Daoy (cell line): ENCODE results near the gene EVL. TPM values are rescaled to one million over a fixed set of nuclear protein-coding genes. Genes with fewer than 3 reads are reported as not detected.

Experiments
- DNase-seq: peaks from one replicate; pipeline ENCODE4 v3.0.0-alpha.2; 2015; ENCODE audit warnings: low read depth
- total RNA-seq: library from RNA; depleted of rRNA; stranded (reverse); fragments of >200 nt; shearing (Covaris generic); gene quantifications from 2 replicates; pipeline ENCODE4 v1.2.3, GENCODE V29; 2014

The EVL gene
- total RNA-seq, 1 experiment from 2014 or later: 18.6 TPM

DNA sequence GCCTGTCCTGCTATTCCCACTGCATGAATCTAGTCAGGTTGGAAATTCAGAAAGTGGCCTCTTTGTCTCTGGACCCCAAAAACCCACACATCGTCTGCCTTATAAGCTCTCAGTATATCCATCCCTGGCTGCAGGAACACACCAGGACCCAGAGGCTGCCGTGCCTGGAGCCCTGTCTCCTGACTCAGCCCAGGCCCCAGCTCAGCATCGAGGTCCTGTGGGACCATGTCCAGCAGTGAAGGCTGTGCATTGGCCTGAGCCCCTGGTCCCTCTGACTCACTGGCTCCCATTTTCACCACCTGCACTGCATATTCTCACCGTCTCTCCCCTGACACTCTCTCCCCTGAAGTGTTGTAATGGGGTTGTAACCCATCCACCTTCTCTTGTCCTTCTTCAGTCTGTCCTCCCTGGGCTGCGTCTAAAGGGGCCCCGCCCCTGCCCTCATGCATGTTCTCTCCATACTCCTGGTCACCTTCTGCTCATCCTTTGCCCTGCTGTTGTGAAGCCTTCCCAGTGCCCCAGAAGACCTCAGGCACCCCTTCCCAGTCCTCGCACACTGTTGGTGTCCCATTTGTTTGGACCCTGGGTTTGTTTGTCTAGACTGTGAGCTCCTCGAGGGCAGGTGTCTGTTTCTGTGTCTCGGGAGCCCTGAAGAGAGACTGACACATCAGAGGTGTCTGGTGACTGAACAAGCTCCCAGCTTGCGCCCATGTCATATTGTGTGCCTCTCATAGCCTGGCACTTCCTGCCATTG lies 43.8 kb downstream of the EVL start:
- no peak for DNase-seq

DNA sequence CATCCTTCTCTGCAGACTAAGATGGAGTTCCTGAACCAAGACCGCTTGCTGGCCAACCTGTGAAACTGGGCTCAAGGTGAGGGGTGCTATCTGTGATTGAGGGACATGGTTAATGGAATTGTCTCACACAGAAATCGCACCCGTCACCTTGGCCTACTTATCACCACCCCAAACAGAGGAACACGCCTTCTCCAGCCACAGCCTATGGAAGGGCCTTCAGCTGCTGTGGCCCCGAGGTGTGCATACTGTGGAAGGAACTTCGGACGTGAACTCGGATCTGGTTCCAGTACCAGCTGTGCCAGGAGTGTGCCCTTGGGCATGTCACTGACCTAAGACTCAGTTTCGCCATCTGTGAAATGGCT lies 44.4 kb downstream of the EVL start:
- no peak for DNase-seq

DNA sequence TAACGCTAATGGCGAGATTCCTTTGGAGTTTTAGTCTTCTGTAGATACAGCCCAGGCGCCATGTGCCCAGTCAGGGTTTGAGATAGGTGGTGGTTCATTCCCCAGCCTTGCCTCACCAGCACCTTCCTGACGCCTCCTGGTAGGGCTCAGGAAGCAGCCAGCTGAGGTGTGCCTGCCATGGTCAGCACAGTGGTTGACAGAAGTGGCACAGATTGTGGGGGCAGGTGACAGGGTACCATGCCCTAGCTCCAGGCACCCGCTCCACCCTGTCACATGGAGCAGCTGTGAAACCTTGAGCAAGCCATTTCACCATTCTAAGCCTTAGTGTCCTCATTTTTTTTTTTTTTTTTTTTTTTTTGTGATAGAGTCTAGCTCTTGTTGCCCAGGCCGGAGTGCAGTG lies 45.6 kb downstream of the EVL start:
- no peak for DNase-seq

DNA sequence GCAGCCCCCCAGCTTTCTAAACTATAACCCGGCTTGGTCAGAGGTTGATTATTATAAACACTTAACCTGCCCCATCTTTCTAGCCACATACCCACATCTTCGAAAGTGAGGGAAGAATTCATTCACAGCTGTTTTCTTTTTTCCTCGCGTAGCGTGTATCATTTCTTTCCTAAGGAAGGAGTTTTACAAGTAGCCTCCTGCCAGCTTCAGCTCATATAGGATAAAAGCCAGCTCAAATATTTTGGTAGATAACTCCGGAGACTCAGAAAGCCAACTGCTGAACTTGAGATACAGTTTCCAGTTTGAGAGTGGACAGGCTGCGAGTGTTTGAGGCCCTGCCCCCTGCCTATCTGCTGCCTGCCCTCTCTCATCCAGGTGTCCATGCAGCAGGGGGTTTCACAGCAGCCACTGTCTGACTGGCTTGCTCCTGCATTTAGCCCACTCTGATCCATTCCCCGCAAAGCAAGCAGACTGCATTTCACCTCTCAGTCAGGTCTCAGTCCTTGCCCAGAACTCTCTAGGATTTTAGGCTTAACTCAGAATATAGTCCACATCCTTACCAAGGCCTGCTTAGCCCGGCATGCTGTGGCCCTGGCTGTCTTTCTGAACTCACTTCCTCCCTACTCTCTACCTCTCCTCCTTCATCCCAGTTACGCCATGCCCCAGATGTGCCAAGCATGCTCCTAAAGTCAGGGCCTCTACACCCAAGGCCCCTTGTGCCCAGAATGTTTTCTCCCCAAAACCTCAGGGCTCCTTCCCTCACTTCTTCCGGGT lies 46.9 kb downstream of the EVL start:
- no peak for DNase-seq

DNA sequence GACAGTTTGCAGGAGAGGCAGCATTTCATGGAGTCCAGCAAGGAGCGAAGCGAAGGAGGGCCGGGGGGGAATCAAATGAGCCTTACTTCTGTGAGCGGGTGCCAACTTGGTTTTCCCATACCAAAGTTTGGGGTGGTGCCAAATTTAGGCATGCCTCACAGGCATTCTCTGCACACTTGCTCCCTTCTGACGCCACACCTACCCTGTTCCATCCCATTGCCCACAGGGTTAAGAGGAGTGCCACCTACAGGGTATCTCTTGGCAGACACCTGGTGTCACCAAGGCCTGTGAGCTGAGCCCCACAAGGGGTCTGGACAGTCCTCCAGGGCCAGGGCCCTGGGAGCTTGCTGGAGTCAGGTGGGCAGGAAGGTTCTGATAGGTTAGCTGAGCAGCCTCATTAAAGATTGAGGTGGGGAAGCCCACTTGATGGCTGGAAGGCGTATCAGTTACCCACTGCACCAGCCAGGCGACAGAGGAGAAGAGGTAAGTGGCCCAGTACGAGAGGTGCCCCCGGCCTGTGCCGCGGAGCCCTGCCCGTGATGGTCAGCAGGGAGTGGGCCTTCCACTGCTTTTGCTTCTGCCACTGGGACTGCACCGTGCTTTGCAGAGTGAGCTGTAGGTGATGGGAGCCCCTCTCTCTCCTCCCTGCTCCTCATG lies 49.0 kb downstream of the EVL start:
- no peak for DNase-seq

DNA sequence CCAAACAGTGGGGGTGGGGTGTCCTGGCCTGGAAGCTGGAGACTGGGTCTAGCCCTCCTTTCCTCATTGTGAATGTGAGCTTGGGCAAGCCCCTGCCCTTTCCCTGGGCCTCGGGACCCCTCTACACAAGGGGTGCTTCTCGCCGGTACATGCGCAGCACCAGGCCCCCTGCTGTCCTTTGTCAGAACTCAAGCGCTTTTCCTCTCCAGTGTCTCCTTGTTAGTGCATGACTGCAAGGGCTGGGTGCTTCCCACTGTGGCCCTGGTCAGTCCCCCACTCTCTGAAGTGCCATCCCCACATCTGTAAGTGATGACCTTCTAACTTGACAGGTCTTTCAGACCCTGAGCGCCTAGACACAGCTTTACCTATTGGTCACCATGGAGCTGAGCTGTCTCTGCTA lies 50.0 kb downstream of the EVL start:
- DNase-seq: no peak

DNA sequence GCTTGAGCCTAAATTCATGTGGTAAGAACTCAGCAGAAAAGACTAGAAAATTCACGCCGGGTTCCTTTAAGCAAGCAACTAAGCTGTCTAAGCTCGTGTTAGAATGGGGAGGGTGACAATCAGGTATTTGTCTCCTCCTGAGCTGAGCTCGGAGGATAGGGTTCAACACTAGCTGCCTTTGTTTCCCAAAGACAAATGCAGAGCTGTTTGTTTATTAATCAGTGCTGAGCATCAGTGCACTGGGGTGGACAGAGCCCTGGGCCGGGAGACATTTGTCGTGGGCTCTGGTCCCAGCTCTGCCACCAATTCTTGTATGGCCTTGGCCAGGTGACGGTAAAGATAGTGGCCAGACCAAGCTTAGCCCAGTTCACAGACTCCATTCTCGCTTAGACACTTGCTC lies 50.5 kb downstream of the EVL start:
- DNase-seq: no peak

DNA sequence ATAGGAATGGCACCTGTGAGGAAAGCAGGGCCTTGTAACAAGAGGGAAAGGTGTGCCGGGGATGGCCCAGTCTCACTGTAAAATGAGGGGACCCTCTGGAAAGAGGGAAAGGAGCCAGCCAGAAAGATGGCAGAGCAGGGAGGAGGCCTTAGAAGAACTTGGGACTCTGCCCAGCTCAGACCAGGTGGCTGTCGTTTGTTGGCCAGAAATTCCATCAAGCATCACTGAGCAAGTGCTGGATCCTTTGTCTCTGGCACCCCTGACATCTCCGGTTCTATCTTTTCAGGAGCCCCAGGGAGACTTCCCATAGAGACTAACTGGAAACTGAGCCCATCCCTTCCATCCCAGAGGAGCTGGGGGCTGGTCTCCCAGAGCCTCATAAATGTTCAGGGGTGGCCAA lies 50.9 kb downstream of the EVL start:
- no peak for DNase-seq

DNA sequence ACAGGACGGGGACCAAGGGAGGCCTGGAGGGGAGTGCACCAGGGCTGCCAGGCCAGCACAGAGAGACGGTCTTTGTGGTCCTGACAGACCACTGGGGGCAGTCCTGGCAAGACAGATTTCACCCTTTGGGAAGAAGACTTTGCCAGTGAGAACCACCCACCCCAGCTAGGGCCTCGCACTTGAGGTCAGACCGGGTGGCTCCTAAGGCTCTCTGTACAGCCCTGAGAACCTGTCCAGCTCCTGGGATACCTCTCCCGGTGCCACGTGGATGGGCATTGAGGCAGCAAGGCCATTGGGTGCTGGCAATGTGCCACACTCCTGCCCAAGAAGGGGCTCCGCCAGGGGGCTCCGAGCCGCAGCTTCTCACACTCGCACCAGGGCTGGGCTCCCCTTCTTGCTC lies 51.8 kb downstream of the EVL start:
- no peak for DNase-seq

DNA sequence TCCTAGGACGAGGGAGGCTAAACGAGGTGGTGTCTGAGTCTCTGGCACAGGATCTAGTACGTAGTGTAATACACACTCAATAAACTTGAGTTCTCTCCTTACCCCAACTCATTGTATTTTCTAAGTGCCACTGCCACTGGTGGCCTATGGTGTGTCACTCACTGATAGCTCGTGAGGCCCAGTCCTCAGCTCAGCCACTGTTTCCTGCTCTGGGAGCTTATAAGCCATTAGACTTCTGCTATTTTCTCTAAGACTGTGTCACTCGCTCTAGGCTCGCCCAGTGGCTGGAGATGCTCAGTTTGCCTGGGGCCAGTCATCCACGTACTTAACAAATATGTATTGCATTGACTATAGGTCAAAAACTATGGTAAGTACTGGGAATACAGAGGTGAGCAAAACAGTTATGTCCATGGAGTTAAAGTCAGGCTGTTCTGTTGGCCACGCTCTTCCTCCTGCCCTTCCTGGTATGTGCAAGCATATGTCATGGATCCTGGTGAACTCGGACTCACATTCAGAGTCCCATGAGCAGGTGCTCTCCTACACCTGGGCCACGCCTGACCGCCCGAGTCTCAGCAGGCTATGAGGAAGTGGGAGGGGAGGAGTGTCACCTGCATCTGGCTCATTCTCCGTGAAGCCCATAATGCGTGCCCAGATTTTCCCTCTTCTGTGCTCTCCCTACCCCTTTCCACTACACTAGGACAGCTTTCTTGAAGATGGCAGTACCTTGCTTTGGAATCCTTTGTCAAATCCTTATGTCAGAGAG lies 52.6 kb downstream of the EVL start:
- DNase-seq: no peak

DNA sequence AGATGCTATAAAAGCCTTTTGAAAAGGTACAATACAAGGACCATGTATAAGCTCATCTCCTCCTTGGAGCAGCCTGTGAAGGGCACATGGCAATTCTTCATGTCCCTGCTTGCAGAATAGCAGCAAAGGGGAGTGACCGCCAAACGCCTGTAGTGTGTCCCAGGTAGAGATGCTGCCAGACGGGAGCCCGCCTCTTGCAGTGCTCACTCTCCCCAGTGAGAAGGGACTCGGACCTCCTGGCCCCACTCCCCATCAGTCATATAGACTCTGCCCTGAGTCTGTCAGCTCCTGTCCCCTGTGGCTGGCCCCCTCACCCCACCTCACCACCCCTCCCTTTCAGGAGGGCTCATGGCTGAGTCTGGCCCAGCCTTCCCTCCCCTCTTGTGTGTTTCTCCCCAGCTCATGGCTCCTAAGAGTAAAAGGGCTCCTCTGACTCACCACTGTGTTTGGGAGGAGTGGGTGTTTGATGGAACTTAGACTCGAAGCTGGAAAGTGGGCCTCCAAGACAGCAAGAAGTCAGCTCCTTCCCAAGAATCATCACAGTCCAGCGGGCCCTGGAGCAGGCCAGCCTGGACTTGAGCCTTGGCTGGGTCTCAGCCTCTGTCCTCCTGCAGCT lies 53.3 kb downstream of the EVL start:
- DNase-seq: no peak

DNA sequence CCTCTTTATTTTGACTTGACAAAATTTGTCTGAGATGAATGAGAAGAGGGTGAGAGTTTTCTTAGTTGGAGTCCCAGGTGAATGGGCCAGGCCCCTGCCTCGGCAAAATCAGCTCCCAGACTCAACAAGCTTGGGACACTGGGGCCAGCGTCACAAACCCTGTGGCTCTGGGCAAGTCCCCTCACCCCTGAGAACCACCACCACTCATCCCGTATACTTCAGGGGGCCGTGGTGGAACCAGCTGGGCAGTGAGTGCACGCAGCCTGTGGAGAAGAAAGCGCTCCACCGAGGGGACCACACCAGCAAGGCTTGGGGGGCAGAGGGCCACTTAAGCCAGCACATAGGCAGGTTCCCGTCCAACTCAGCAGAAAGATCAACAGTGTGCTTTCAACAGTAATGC lies 54.0 kb downstream of the EVL start:
- no peak for DNase-seq

DNA sequence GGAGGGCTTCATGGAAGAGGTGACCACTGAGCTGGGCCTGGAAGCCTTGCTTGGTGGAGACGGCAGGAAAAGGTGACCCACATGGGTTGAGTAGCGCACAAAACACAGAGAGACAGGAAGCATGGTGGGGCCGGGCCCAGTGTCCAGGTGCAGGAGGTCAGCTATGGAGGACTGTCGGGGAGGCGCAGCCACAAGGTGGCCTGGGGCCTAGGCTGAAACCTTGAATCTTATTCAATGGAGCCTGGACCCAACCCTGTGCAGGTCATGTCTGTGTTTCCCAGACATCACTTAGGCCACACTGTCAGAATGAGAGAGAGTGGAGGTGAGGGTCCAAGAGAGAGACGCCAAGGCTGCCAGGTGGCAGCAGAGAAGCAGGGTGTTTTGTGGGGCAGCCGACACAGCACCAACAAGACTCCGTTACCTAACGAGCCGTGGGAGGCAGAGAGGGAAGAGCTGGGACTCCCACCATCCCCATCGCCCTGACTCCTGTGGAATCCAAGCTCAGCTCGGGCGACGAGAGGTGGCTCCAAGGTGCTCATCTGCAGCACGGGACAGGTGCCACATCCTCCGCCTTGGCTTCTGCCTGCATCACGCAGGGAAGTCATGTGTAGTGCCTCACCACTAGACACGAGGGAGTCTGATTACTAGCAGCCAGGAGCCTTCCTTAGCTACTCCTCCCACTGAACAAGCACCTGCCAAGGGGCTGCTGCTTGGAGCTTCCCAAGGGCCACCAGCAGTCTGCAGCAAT lies 55.5 kb downstream of the EVL start:
- no peak for DNase-seq

DNA sequence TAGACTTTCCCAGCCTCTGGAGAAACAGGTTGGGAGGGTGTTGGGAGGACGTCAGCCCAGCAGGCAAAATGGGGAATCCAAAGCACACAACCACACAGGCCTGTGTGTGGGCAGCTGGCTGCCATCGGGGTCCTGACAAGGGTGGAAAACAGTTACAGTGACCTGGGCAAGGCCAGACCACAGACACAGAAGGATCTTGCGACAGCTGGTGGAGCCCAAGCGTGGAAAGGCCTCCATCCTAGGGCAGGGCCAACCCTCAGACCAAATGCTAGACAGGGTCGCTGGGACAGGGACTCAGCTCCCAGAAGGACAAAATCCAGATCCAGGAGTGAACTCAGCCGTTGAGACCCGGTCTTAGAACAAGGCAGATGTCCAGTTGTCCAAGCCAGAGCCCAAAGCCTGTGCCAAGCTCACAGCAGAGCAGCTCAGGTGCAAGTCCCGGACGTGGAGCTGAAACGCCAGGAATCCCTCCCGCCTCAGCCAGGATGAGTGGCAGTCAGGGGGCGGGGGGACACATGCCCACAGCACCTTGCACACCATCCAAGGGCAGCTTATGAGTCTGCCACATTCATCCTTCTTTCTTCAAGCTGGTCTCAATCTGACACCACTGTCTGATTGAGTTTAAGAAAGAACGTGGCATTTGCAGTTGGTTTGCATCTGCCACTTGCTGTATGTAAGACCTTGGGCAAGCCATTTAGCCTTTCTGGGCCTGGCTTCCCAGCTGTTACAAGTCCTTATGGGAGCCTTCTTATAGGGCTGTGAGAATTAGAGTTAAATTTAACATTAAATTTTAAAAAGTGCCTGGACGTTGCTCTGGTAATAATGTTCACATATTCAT lies 56.6 kb downstream of the EVL start:
- DNase-seq: no peak

DNA sequence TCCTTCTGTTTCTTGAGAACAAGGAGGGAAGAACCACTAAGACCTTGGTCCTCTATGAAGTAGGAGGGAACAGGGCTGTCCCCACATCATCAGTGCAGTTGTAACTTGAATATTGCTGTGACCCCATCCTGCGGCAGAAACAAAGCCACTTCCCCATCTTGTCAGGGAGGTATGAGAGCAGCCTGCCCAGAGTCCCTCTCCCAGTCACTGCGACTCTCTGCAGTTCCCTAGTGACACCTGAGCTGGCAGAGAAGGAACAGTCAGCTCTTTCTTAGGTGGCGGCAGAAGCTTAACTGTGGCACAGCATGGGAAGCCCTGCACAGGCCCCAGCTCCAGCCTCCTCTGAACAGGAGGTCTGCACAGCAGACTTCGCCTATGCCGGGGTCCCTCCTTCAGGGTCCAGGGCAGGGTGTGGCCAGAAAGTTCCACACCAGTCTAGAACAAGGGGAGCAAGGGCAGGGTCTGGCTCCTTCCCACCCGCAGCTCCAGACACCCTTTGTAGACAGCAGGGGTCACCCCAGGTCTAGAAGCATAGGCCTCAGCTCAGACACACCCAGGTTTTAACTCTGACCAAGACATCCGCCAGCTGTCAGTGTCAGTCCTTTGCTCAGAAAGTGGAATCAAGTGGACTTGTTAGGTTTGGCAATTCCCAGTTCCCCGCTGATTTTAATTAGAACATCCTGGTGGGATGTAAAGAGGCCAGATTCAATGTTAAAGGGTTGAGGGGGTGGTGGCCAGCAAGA lies 57.4 kb downstream of the EVL start:
- no peak for DNase-seq

DNA sequence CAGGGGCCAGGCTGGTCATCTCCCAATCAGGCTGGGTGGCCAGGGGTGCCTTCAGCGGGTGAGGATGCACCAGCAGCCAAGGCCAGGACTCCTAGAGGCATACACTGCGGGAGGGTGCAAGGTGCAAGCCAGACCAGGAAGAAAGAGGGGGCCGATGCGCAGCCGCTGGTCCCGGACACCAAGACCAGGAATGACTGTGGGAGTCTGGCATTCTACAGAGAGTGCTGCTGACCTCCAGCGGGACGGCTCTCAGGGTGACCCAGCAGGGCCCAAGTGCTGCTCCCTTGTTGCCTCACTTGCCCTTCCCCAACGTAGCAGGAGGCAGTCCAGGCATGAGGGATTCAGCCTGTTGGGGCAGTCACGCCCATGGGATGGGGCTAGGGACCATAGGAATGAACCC lies 58.4 kb downstream of the EVL start:
- no peak for DNase-seq

DNA sequence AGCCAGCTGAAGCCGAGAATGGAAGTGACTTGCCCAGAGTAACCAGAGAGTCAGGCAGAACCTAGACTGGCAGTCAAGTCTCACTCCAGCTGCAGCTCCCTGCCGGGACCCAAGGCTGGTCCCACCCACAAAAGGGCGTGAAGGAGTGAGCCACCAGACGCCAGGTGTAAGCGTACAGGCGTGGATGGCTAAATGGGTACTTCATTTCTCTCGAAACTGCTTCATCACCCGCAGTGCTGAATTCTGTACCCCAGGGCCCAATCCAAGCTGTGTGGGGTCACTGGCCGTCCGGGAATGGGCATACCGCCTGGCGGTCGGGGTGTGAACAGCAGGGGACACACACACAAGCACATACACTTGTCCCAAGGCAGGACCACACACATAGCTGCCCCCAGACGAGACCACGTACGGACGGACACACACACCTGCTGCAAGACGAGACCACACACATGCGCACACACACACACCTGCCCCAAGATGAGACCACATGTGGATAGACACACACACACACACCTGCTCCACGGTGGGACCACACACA lies 59.4 kb downstream of the EVL start:
- DNase-seq: no peak

DNA sequence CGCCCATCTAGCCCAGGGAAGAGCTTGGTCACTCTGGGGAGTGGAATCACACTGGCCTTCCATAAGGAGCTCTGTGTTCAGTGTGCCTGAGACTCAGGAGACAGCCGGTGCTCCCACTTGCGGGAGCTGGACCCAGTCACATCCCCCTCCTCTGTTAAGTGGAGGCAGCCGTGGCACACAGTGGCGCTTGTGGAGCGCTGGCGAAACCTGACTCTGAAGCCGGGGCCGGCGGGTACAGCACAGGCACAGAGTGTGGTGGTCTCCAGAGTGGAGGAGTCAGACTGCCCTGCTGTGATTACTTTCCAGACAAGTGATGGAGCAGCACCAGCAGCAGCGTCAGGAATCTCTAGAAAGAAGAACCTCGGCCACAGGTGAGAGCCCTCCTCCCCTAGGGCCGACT lies 61.2 kb downstream of the EVL start:
- no peak for DNase-seq

DNA sequence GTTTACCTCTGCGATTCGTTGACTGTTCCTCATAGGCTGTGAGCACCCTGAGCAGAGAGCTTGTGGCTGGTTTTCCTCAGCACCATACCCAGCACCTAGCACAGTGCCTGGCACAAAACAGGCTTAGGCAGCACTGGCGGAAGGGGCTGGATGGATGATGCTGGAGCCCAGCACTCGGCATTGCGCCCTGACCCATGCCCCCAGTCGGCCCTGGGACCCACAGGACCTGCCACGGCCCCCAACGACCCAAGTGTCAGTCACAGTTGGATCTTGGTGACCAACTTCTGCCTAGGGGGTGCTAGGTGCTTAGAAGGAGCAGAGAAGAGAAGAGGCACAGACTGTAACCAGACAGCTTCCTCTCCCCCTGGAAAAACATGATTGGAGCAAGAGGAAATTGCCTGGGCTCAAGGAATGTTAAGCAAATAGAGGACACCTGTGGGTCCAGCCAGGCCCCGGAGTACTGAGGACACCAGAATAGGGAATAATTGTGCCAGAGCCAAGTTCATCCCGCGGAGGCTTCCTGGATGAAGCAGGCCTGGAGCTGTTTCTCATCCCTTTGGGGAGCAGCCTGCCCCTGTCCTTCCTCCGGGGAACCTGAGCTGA lies 62.7 kb downstream of the EVL start:
- no peak for DNase-seq
